Measurements from ENCODE around the gene ASIC1. TPM values are rescaled to one million over a fixed set of nuclear protein-coding genes. Genes with fewer than 3 reads are reported as not detected.

Gene ASIC1
- total and polyA plus RNA-seq, 2 of the 13 experiments (the other 11 are each of a cell fraction or from before 2014, with no cell fraction given) = 0.44 to 1.5 TPM

GRCh38 chr12:50084775-50085614 lies 27.6 kb downstream of the ASIC1 start, which contains the start of gene SMARCD1 (continued):
- TF ChIP-seq, protein P1, sequence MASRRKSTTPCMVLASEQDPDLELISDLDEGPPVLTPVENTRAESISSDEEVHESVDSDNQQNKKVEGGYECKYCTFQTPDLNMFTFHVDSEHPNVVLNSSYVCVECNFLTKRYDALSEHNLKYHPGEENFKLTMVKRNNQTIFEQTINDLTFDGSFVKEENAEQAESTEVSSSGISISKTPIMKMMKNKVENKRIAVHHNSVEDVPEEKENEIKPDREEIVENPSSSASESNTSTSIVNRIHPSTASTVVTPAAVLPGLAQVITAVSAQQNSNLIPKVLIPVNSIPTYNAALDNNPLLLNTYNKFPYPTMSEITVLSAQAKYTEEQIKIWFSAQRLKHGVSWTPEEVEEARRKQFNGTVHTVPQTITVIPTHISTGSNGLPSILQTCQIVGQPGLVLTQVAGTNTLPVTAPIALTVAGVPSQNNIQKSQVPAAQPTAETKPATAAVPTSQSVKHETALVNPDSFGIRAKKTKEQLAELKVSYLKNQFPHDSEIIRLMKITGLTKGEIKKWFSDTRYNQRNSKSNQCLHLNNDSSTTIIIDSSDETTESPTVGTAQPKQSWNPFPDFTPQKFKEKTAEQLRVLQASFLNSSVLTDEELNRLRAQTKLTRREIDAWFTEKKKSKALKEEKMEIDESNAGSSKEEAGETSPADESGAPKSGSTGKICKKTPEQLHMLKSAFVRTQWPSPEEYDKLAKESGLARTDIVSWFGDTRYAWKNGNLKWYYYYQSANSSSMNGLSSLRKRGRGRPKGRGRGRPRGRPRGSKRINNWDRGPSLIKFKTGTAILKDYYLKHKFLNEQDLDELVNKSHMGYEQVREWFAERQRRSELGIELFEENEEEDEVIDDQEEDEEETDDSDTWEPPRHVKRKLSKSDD (CRISPR knock-in tag; IDR thresholded peaks at IDR 0.05; ENCODE audit: low read depth) = no peak
- TF ChIP-seq KMT2A (CRISPR knock-in tag; IDR thresholded peaks at IDR 0.05) (peak; percentile 37; the same call in 1 of the 2 replicates), ZNF563 (CRISPR knock-in tag; IDR thresholded peaks at IDR 0.05) (0 out of 2 replicates have a peak, but pooled peaks have one; percentile 53), THAP11 (CRISPR knock-in tag; IDR thresholded peaks at IDR 0.05) (peak; percentile 89), EP300 (IDR thresholded peaks at IDR 0.05; ENCODE audit: low read depth in 2 of 2, low read length in 2 of 2) (0 out of 4 replicates have a peak, but pooled peaks of 1 of the 2 experiments have one; percentile 30), EP300 (CRISPR knock-in tag; IDR thresholded peaks at IDR 0.05; ENCODE audit: borderline replicate concordance) (no peak), MED13 (CRISPR knock-in tag; IDR thresholded peaks at IDR 0.05) (peak; percentile 31; the same call in 1 of the 2 replicates), HHEX (CRISPR knock-in tag; IDR thresholded peaks at IDR 0.05) (no peak), CBX2 (IDR thresholded peaks at IDR 0.05; ENCODE audit: low read depth, low read length) (no peak), CBX2 (CRISPR knock-in tag; IDR thresholded peaks at IDR 0.05; ENCODE audit: low read depth) (no peak), FOXM1 (CRISPR knock-in tag; IDR thresholded peaks at IDR 0.05) (no peak), SNAPC5 (CRISPR knock-in tag; IDR thresholded peaks at IDR 0.05; ENCODE audit: borderline replicate concordance) (no peak), ZZZ3 (CRISPR knock-in tag; IDR thresholded peaks at IDR 0.05; ENCODE audit: borderline replicate concordance) (peak; percentile 60; the same call in 1 of the 2 replicates), ZNF451 (CRISPR knock-in tag; IDR thresholded peaks at IDR 0.05) (0 out of 2 replicates have a peak, but pooled peaks have one; percentile 40)
- TF ChIP-seq, protein P2, sequence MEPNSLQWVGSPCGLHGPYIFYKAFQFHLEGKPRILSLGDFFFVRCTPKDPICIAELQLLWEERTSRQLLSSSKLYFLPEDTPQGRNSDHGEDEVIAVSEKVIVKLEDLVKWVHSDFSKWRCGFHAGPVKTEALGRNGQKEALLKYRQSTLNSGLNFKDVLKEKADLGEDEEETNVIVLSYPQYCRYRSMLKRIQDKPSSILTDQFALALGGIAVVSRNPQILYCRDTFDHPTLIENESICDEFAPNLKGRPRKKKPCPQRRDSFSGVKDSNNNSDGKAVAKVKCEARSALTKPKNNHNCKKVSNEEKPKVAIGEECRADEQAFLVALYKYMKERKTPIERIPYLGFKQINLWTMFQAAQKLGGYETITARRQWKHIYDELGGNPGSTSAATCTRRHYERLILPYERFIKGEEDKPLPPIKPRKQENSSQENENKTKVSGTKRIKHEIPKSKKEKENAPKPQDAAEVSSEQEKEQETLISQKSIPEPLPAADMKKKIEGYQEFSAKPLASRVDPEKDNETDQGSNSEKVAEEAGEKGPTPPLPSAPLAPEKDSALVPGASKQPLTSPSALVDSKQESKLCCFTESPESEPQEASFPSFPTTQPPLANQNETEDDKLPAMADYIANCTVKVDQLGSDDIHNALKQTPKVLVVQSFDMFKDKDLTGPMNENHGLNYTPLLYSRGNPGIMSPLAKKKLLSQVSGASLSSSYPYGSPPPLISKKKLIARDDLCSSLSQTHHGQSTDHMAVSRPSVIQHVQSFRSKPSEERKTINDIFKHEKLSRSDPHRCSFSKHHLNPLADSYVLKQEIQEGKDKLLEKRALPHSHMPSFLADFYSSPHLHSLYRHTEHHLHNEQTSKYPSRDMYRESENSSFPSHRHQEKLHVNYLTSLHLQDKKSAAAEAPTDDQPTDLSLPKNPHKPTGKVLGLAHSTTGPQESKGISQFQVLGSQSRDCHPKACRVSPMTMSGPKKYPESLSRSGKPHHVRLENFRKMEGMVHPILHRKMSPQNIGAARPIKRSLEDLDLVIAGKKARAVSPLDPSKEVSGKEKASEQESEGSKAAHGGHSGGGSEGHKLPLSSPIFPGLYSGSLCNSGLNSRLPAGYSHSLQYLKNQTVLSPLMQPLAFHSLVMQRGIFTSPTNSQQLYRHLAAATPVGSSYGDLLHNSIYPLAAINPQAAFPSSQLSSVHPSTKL (CRISPR knock-in tag; IDR thresholded peaks at IDR 0.05) = peak; percentile 42; the same call in 1 of the 2 replicates
- TF ChIP-seq, protein P3, sequence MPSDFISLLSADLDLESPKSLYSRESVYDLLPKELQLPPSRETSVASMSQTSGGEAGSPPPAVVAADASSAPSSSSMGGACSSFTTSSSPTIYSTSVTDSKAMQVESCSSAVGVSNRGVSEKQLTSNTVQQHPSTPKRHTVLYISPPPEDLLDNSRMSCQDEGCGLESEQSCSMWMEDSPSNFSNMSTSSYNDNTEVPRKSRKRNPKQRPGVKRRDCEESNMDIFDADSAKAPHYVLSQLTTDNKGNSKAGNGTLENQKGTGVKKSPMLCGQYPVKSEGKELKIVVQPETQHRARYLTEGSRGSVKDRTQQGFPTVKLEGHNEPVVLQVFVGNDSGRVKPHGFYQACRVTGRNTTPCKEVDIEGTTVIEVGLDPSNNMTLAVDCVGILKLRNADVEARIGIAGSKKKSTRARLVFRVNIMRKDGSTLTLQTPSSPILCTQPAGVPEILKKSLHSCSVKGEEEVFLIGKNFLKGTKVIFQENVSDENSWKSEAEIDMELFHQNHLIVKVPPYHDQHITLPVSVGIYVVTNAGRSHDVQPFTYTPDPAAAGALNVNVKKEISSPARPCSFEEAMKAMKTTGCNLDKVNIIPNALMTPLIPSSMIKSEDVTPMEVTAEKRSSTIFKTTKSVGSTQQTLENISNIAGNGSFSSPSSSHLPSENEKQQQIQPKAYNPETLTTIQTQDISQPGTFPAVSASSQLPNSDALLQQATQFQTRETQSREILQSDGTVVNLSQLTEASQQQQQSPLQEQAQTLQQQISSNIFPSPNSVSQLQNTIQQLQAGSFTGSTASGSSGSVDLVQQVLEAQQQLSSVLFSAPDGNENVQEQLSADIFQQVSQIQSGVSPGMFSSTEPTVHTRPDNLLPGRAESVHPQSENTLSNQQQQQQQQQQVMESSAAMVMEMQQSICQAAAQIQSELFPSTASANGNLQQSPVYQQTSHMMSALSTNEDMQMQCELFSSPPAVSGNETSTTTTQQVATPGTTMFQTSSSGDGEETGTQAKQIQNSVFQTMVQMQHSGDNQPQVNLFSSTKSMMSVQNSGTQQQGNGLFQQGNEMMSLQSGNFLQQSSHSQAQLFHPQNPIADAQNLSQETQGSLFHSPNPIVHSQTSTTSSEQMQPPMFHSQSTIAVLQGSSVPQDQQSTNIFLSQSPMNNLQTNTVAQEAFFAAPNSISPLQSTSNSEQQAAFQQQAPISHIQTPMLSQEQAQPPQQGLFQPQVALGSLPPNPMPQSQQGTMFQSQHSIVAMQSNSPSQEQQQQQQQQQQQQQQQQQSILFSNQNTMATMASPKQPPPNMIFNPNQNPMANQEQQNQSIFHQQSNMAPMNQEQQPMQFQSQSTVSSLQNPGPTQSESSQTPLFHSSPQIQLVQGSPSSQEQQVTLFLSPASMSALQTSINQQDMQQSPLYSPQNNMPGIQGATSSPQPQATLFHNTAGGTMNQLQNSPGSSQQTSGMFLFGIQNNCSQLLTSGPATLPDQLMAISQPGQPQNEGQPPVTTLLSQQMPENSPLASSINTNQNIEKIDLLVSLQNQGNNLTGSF (CRISPR knock-in tag; IDR thresholded peaks at IDR 0.05) = 0 out of 2 replicates have a peak, but pooled peaks have one; percentile 17

All from HepG2 (cell line).